ENCODE results near the gene CPED1. TPM values are rescaled to one million over a fixed set of nuclear protein-coding genes. Genes with fewer than 3 reads are reported as not detected.
A peak's percentile ranks its signal among the peaks of the same experiment; 100 is the strongest.

The CPED1 gene
- total and polyA plus RNA-seq, 11 donors: 3.6 to 51.2 (median 24.8) TPM

DNA sequence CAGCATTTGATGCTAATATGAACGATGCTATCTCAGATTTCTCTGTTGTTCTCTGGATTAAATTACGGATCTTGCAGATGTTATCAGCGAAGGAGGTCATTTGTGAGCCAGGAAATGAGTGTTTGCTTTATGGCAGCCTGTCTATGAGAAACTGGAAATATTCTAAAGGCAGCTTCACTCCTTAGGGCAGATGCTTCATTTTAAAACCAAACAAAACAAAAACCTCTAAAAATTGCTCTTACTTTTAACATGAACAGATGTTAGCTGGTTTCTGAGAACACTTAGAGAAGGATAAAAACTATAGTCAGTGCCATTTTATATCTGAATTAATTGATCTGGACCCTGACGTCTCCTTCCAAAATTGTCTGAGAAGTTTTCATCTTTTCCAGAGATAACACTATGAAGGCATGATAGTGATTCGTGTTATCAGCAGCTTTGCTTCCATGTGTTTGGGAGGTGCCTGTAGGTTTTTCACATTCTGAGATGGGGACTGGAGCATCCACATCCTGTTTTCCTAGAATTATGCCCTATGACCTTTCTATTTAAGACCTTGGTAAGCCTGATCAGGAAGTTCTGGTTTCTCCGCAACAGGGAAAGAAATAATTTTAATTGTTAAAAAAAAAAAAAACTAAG, 53.1 kb downstream of the CPED1 start:
- Histone ChIP-seq H3K27ac (peak overlapping the region in 10 of 12 donors; percentile 28 to 72 (median 58)), H3K36me3 (peaks cover 0 to under 1% (median 0%) of the 10 kb centered on the region in 9 donors), H3K9me3 (peaks cover 0 to 11% (median 0%) of the 10 kb centered on the region in 12 donors), H3K4me1 (peaks cover 0 to 63% (median 31%) of the 10 kb centered on the region in 12 donors), H3K27me3 (no peaks in the 10 kb centered on the region), H3K4me3 (peak overlapping the region in 3 of 12 donors; percentile 1 to 5 (median 3))
- ATAC-seq (peak in 2 of 4 donors; percentile 49 to 65), DNase-seq (no peak)
- intact Hi-C loops (cut with DNase I): loop anchor here in 2 of 10 donors (5.0 kb wide), 2 partner anchors 44 to 54 kb away; partner anchors contain the start of gene CPED1 (in 1 of the 2)
- no peak for TF ChIP-seq POLR2A (IDR thresholded peaks at IDR 0.05)
- TF ChIP-seq, protein P1, sequence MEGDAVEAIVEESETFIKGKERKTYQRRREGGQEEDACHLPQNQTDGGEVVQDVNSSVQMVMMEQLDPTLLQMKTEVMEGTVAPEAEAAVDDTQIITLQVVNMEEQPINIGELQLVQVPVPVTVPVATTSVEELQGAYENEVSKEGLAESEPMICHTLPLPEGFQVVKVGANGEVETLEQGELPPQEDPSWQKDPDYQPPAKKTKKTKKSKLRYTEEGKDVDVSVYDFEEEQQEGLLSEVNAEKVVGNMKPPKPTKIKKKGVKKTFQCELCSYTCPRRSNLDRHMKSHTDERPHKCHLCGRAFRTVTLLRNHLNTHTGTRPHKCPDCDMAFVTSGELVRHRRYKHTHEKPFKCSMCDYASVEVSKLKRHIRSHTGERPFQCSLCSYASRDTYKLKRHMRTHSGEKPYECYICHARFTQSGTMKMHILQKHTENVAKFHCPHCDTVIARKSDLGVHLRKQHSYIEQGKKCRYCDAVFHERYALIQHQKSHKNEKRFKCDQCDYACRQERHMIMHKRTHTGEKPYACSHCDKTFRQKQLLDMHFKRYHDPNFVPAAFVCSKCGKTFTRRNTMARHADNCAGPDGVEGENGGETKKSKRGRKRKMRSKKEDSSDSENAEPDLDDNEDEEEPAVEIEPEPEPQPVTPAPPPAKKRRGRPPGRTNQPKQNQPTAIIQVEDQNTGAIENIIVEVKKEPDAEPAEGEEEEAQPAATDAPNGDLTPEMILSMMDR (IDR thresholded peaks at IDR 0.05): no peak
- WGBS, 4 donors: 20 to 27% (median 21%) methylated on average over 6 of the region's 6 CpGs

DNA sequence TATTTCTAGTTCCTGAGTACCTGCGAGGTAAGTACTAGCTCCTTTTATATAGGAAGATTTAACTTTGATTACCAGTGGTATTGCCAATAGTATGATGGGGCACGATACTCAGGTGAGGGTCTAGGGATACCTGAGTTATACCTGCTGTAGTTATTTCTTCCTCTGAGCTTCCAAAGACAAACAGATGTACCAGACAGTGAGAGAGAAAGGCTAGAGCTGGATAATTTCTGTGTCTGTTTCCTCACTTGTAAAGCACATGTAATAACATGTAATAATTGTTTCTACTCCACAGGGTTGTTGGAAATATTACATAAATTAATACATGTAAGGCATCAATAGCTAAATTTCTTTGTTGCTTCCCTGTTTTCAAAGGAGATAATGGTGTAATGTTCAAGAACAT, 53.7 kb downstream of the CPED1 start:
- peaks cover 0 to 6% (median 0%) of the 10 kb centered on the region in 12 donors for H3K9me3 ChIP-seq
- no peak overlapping the region for H3K4me3 ChIP-seq
- 61 to 76% (median 69%) methylated on average over 2 of the region's 2 CpGs for WGBS, 4 donors
- intact Hi-C loops (cut with DNase I): loop anchor here in 2 of 10 donors (5.0 kb wide), 2 partner anchors 45 to 55 kb away; partner anchors contain the start of gene CPED1 (in 1 of the 2)
- ATAC-seq: no peak
- H3K27me3 ChIP-seq: no peaks in the 10 kb centered on the region
- TF ChIP-seq, protein P1 (IDR thresholded peaks at IDR 0.05): no peak
- no peak for TF ChIP-seq POLR2A (IDR thresholded peaks at IDR 0.05)
- H3K4me1 ChIP-seq: peaks cover 0 to 68% (median 31%) of the 10 kb centered on the region in 12 donors
- peak overlapping the region in 8 of 12 donors; percentile 28 to 72 (median 55) for H3K27ac ChIP-seq
- DNase-seq: no peak
- peaks cover 0 to 6% (median 0%) of the 10 kb centered on the region in 9 donors for H3K36me3 ChIP-seq

DNA sequence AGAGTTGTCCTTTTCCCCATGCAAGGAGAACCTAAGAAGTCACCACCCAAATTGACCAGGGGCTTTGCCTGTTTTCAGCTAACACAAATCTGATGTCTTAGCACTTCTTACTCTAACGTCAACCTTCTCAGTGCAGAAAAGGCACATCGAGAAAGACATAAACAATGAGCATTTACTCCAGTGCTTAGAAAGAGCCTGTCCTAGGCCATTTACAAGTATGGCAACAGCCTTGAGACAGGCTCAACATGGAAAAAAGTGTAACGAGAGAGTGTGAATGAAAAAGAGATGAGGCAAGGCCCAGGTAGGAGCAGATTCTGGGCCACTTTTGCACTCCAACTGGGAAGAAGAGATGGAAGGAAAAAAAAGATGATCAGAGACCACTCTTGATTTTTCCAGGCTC, 54.4 kb downstream of the CPED1 start:
- intact Hi-C loops (cut with DNase I): loop anchor here in 2 of 10 donors (5.0 kb wide), 2 partner anchors 46 to 56 kb away; partner anchors contain the start of gene CPED1 (in 1 of the 2)
- DNase-seq (no peak), ATAC-seq (no peak)
- Histone ChIP-seq H3K27ac (peak overlapping the region in 2 of 12 donors; percentile 4 to 54), H3K4me1 (peaks cover 0 to 68% (median 31%) of the 10 kb centered on the region in 12 donors), H3K4me3 (no peak overlapping the region), H3K36me3 (peaks cover 0 to 13% (median 3%) of the 10 kb centered on the region in 9 donors), H3K27me3 (no peaks in the 10 kb centered on the region), H3K9me3 (no peaks in the 10 kb centered on the region)
- WGBS, 4 donors: 97 to 99% (median 98%) methylated on average over 3 of the region's 3 CpGs
- TF ChIP-seq POLR2A (IDR thresholded peaks at IDR 0.05): no peak
- TF ChIP-seq, protein P1 (IDR thresholded peaks at IDR 0.05): no peak
